Erythroblast (primary cell): ENCODE measurements around the gene OR7C1.

Experiments used
- DNase-seq, 2 experiments: peaks; one replicate each; lab custom pipeline; 2025; lab: John Stamatoyannopoulos, UW
- GATA1 ChIP-seq: IDR thresholded peaks from 2 replicates; pipeline ENCODE4 v1.6.1; 2011; ENCODE audit warnings: low read depth, mild to moderate bottlenecking, control low read depth, low read length, moderate library complexity
- POLR2A ChIP-seq: IDR thresholded peaks from 2 replicates; pipeline ENCODE4 v1.6.1; 2011; ENCODE audit warnings: mild to moderate bottlenecking, low read length

Gene OR7C1

GRCh38 chr19:14763497-14764145 is 71.4 kb downstream of the OR7C1 start:
- DNase-seq, result no peak
- no peak for TF ChIP-seq POLR2A
- no peak for TF ChIP-seq GATA1

- TF ChIP-seq POLR2A (no peak), GATA1 (no peak)
- DNase-seq, result no peak
These were observed 72.9 kb downstream of the OR7C1 start for GRCh38 chr19:14762111-14762510.

- TF ChIP-seq GATA1 (no peak), POLR2A (no peak)
- no peak for DNase-seq
These were observed 73.4 kb downstream of the OR7C1 start for GRCh38 chr19:14761607-14762006.

- DNase-seq, result no peak
- no peak for TF ChIP-seq POLR2A
- TF ChIP-seq GATA1, result no peak
These were observed 76.2 kb downstream of the OR7C1 start for GRCh38 chr19:14758816-14759215.

- no peak for DNase-seq
- TF ChIP-seq POLR2A (no peak), GATA1 (no peak)
These were observed 86.4 kb downstream of the OR7C1 start for GRCh38 chr19:14748601-14749000.
